WTC11 (cell line): ENCODE data around the gene ACTA2. TPM values are rescaled to one million over a fixed set of nuclear protein-coding genes. Genes with fewer than 3 reads are reported as not detected.
A peak's percentile ranks its signal among the peaks of the same experiment; 100 is the strongest.

Source experiments
- ATAC-seq: fragments of 200-7000 bp; cut with Tn5 transposase; 2 replicates; pipeline ENCODE4 v1.10.0; 2021; ENCODE audit warnings: mild to moderate bottlenecking, moderate library complexity
- CTCF ChIA-PET: fragments of 300-600 bp; sonication (Branson Sonifier 250); formaldehyde crosslinking; loops from one replicate; lab custom pipeline; 2021; ENCODE audit warnings: antibody characterized with exemption; lab: Charles Lee
- POLR2A ChIA-PET: fragments of 350-600 bp; sonication (Branson Sonifier 250); formaldehyde crosslinking; loops from one replicate; lab custom pipeline; 2021; ENCODE audit warnings: antibody characterized with exemption; lab: Charles Lee
- DNase-seq: peaks from one replicate; pipeline ENCODE4 v3.0.0; 2021; ENCODE audit warnings: low spot score
- H3K27ac Mint-ChIP-seq: 2 replicates; pipeline ENCODE4 v1.8.0; 2021; ENCODE audit warnings: mixed read lengths
- H3K27me3 Mint-ChIP-seq: 2 replicates; pipeline ENCODE4 v1.8.0; 2021; ENCODE audit warnings: low read depth, mild to moderate bottlenecking, moderate library complexity, mixed read lengths
- H3K36me3 Mint-ChIP-seq: 2 replicates; pipeline ENCODE4 v1.8.0; 2021; ENCODE audit warnings: mixed read lengths
- H3K4me1 Mint-ChIP-seq: 2 replicates; pipeline ENCODE4 v1.8.0; 2022; ENCODE audit warnings: mixed read lengths
- H3K4me3 Mint-ChIP-seq: 2 replicates; pipeline ENCODE4 v1.8.0; 2021; ENCODE audit warnings: mild to moderate bottlenecking, moderate library complexity, mixed read lengths
- H3K9me3 Mint-ChIP-seq: 2 replicates; pipeline ENCODE4 v1.8.0; 2021; ENCODE audit warnings: mixed read lengths
- ATF1 ChIP-seq: sonication (generic); formaldehyde crosslinking; IDR thresholded peaks from 2 replicates; pipeline ENCODE4 v1.8.1; 2023; ENCODE audit warnings: mild to moderate bottlenecking, moderate library complexity, missing genetic modification reagents
- ETV6 ChIP-seq: sonication (generic); formaldehyde crosslinking; IDR thresholded peaks from 2 replicates; pipeline ENCODE4 v1.8.1; 2022; ENCODE audit warnings: mild to moderate bottlenecking, missing genetic modification reagents
- FOXK1 ChIP-seq: sonication (generic); formaldehyde crosslinking; IDR thresholded peaks from 2 replicates; pipeline ENCODE4 v1.8.0; 2022; ENCODE audit warnings: mild to moderate bottlenecking, moderate library complexity, missing genetic modification reagents
- JAZF1 ChIP-seq: fragments of 250-450 bp; sonication (Bioruptor Pico); IDR thresholded peaks from 2 replicates; pipeline ENCODE4 v1.9.0; 2021; ENCODE audit warnings: moderate library complexity, mild to moderate bottlenecking, inconsistent platforms
- NFYB ChIP-seq: sonication (generic); formaldehyde crosslinking; conservative IDR thresholded peaks from 2 replicates; pipeline ENCODE4 v1.8.0; 2022; ENCODE audit warnings: low read depth, missing genetic modification reagents
- NR1H2 ChIP-seq: sonication (generic); formaldehyde crosslinking; IDR thresholded peaks from 2 replicates; pipeline ENCODE4 v1.9.0; 2021; ENCODE audit warnings: mild to moderate bottlenecking, moderate library complexity, missing genetic modification reagents
- PRRX2 ChIP-seq: fragments of 250-450 bp; sonication (Bioruptor Pico); IDR thresholded peaks from 2 replicates; pipeline ENCODE4 v1.8.0; 2021; ENCODE audit warnings: mild to moderate bottlenecking
- RELA ChIP-seq: sonication (generic); formaldehyde crosslinking; IDR thresholded peaks from 2 replicates; pipeline ENCODE4 v1.8.1; 2022; ENCODE audit warnings: missing genetic modification reagents, mild to moderate bottlenecking, borderline replicate concordance
- SMAD4 ChIP-seq: sonication (generic); formaldehyde crosslinking; IDR thresholded peaks from 2 replicates; pipeline ENCODE4 v1.8.0; 2022; ENCODE audit warnings: mild to moderate bottlenecking, missing genetic modification reagents
- TEAD1 ChIP-seq: sonication (generic); formaldehyde crosslinking; IDR thresholded peaks from 2 replicates; pipeline ENCODE4 v1.8.0; 2022; ENCODE audit warnings: mild to moderate bottlenecking, missing genetic modification reagents
- ZNF121 ChIP-seq: sonication (generic); formaldehyde crosslinking; IDR thresholded peaks from 2 replicates; pipeline ENCODE4 v1.8.0; 2023; ENCODE audit warnings: missing genetic modification reagents
- ZNF423 ChIP-seq: fragments of 250-450 bp; sonication (Bioruptor Pico); IDR thresholded peaks from 2 replicates; pipeline ENCODE4 v2.1.2; 2022; ENCODE audit warnings: mild to moderate bottlenecking, moderate library complexity
- ZNF671 ChIP-seq: fragments of 250-450 bp; sonication (Bioruptor Pico); IDR thresholded peaks from 2 replicates; pipeline ENCODE4 v1.8.0; 2021; ENCODE audit warnings: mild to moderate bottlenecking
- total RNA-seq: library from RNA; stranded (reverse); gene quantifications from 3 replicates; pipeline ENCODE4 v1.2.3, GENCODE V29; 2021
- TF ChIP-seq, protein P1 (sequence below): fragments of 250-450 bp; sonication (Bioruptor Pico); conservative IDR thresholded peaks from 2 replicates; pipeline ENCODE4 v1.9.0; 2021; ENCODE audit warnings: mild to moderate bottlenecking
- TF ChIP-seq, protein P2 (sequence below): sonication (generic); formaldehyde crosslinking; IDR thresholded peaks from 2 replicates; pipeline ENCODE4 v1.8.0; 2022; ENCODE audit warnings: mild to moderate bottlenecking, missing genetic modification reagents
- TF ChIP-seq, protein P3 (sequence below): sonication (generic); formaldehyde crosslinking; IDR thresholded peaks from 2 replicates; pipeline ENCODE4 v1.8.0; 2023; ENCODE audit warnings: missing genetic modification reagents
- TF ChIP-seq, protein P4 (sequence below): sonication (generic); formaldehyde crosslinking; IDR thresholded peaks from 2 replicates; pipeline ENCODE4 v1.8.1; 2022; ENCODE audit warnings: mild to moderate bottlenecking, moderate library complexity, missing genetic modification reagents
- TF ChIP-seq, protein P5 (sequence below): sonication (generic); formaldehyde crosslinking; IDR thresholded peaks from 2 replicates; pipeline ENCODE4 v1.8.0; 2022; ENCODE audit warnings: mild to moderate bottlenecking, missing genetic modification reagents
- TF ChIP-seq, protein P6 (sequence below): sonication (generic); formaldehyde crosslinking; IDR thresholded peaks from 2 replicates; pipeline ENCODE4 v1.8.1; 2023; ENCODE audit warnings: mild to moderate bottlenecking, missing genetic modification reagents, borderline replicate concordance
- TF ChIP-seq, protein P7 (sequence below): fragments of 250-450 bp; sonication (Bioruptor Pico); IDR thresholded peaks from 2 replicates; pipeline ENCODE4 v1.9.0; 2021; ENCODE audit warnings: moderate library complexity, mild to moderate bottlenecking, inconsistent platforms, borderline replicate concordance
- TF ChIP-seq, protein P8 (sequence below): sonication (generic); formaldehyde crosslinking; IDR thresholded peaks from 2 replicates; pipeline ENCODE4 v1.8.1; 2022; ENCODE audit warnings: mild to moderate bottlenecking, missing genetic modification reagents, moderate library complexity, borderline replicate concordance
- TF ChIP-seq, protein P9 (sequence below): sonication (generic); formaldehyde crosslinking; IDR thresholded peaks from 2 replicates; pipeline ENCODE4 v1.8.1; 2023; ENCODE audit warnings: mild to moderate bottlenecking, missing genetic modification reagents, moderate library complexity
- TF ChIP-seq, protein P10 (sequence below): sonication (generic); formaldehyde crosslinking; IDR thresholded peaks from 2 replicates; pipeline ENCODE4 v1.8.1; 2023; ENCODE audit warnings: mild to moderate bottlenecking, missing genetic modification reagents

ACTA2 gene
- total RNA-seq, 1 experiment from 2014 or later, result 4.4 TPM

DNA sequence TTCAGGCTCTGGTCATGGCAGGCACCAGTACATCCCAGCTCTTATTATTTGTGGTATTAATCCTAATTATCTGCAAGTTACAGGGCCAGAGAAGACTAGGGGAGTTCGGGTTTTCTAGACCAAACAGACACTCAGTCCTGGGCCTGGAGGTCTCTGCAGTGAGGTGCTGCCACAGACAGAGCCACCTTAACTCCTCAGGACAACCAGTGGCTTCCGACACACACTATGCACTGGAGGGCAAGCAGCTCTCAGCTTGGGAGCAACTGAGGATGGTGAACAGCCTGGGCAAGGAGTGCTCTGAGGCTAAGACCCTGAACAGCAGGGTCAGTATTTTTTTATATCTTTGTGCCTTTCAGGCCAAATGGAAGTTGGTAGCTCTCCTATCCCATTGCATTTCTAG, 19.0 kb downstream of the ACTA2 start (continued):
- no peak for TF ChIP-seq PRRX2 (CRISPR knock-in tag)
- TF ChIP-seq ETV6 (CRISPR knock-in tag), result no peak
- TF ChIP-seq, protein P1, sequence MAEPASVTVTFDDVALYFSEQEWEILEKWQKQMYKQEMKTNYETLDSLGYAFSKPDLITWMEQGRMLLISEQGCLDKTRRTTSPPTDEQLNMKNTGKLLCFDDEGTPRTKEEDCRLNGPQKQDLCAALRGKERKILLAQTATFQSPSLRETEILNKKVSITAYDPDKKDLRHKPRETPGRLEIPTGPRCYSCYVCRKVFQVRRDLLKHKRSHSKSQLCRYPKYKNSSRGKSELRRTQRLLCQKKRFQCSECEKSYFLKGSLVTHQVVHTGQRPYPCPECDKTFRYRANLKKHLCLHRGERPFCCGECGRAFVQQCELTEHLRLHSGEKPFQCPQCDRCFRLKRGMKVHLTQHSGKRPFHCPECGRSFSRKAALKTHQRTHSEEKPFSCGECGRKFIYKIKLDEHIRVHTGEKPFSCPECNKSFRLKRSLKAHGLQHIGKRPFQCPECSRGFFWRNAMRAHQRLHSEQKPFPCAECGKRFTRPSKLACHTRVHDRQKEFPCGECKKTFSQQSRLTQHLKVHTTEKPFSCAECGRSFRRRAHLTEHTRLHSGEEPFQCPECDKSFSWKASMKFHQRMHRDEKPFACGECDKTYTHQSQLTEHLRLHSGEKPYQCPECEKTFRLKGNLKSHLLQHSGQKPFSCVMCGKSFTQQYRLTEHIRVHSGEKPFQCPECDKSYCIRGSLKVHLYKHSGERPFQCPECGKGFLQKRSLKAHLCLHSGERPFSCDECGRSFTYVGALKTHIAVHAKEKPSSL (CRISPR knock-in tag), result no peak
- no peak for TF ChIP-seq ZNF423 (CRISPR knock-in tag)
- TF ChIP-seq, protein P2, sequence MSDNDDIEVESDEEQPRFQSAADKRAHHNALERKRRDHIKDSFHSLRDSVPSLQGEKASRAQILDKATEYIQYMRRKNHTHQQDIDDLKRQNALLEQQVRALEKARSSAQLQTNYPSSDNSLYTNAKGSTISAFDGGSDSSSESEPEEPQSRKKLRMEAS (CRISPR knock-in tag), result no peak
- TF ChIP-seq, protein P3, sequence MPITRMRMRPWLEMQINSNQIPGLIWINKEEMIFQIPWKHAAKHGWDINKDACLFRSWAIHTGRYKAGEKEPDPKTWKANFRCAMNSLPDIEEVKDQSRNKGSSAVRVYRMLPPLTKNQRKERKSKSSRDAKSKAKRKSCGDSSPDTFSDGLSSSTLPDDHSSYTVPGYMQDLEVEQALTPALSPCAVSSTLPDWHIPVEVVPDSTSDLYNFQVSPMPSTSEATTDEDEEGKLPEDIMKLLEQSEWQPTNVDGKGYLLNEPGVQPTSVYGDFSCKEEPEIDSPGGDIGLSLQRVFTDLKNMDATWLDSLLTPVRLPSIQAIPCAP (CRISPR knock-in tag), result no peak
- no peak for TF ChIP-seq SMAD4 (CRISPR knock-in tag)
- no peak for TF ChIP-seq ATF1
- TF ChIP-seq JAZF1 (CRISPR knock-in tag), result no peak
- TF ChIP-seq, protein P4, sequence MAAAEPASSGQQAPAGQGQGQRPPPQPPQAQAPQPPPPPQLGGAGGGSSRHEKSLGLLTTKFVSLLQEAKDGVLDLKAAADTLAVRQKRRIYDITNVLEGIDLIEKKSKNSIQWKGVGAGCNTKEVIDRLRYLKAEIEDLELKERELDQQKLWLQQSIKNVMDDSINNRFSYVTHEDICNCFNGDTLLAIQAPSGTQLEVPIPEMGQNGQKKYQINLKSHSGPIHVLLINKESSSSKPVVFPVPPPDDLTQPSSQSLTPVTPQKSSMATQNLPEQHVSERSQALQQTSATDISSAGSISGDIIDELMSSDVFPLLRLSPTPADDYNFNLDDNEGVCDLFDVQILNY (CRISPR knock-in tag), result no peak
- TF ChIP-seq, protein P5, sequence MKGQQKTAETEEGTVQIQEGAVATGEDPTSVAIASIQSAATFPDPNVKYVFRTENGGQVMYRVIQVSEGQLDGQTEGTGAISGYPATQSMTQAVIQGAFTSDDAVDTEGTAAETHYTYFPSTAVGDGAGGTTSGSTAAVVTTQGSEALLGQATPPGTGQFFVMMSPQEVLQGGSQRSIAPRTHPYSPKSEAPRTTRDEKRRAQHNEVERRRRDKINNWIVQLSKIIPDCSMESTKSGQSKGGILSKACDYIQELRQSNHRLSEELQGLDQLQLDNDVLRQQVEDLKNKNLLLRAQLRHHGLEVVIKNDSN (CRISPR knock-in tag), result no peak
- no peak for TF ChIP-seq ZNF121 (CRISPR knock-in tag)

DNA sequence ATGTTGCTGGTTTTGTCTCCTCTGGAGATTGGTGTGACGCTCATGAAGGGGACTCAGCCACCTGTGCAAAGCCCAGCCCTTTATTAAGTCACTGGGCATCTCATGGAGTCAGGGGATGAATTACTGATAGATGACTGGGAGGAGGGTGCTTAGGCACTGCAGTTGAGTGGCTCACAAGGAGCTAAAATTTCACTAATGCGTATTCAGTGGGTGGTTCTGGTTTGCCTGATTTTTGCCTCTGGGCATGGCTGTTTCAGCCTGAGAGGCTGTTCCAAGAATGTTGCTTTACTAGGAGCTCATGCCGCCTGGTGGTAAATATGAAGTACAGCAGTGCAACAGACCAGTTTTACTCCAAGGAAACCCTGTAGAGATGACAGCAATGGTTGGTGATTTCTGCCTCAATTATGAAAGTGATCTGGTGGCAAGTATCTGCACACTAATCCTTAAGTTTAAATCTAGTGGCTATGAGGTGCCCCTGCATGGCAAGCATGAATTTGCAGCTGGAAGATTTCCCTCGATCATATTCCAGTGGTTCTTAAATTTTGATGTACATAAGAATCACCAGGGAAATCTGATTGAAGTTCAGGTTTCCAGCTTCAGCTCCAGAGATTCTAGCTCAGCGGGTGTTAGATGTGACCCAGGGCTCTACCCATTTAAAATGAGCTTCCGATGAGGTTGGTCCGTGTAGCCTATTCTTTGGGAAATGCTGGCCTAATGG, 19.9 kb downstream of the ACTA2 start:
- DNase-seq, result peak; percentile 53
- peak; percentile 88 for ATAC-seq
- Mint-ChIP-seq H3K9me3 (no peaks in the 10 kb centered on the region), H3K27me3 (no peaks in the 10 kb centered on the region), H3K36me3 (no peaks in the 10 kb centered on the region), H3K4me1 (peaks cover 13% of the 10 kb centered on the region), H3K4me3 (no peak overlapping the region), H3K27ac (peak overlapping the region; percentile 79; the same call in 1 of the 2 replicates)
- POLR2A ChIA-PET, result interaction anchor here (1.0 kb wide), 1 partner anchor 58 kb away, joined by 3 read pairs; the partner anchor contains the start of gene FAS
- CTCF ChIA-PET, result interaction anchor here (0.6 to 3.4 kb wide), 42 partner anchors 11 to 302 kb away, joined by 3 to 84 read pairs (median 4); partner anchors contain the start of genes CH25H, FAS and STAMBPL1
- TF ChIP-seq TEAD1 (CRISPR knock-in tag) (peak; percentile 56; the same call in 1 of the 2 replicates), RELA (no peak), FOXK1 (CRISPR knock-in tag) (no peak), NFYB (no peak), NR1H2 (CRISPR knock-in tag) (no peak), ZNF671 (CRISPR knock-in tag) (no peak)
- TF ChIP-seq, protein P6, sequence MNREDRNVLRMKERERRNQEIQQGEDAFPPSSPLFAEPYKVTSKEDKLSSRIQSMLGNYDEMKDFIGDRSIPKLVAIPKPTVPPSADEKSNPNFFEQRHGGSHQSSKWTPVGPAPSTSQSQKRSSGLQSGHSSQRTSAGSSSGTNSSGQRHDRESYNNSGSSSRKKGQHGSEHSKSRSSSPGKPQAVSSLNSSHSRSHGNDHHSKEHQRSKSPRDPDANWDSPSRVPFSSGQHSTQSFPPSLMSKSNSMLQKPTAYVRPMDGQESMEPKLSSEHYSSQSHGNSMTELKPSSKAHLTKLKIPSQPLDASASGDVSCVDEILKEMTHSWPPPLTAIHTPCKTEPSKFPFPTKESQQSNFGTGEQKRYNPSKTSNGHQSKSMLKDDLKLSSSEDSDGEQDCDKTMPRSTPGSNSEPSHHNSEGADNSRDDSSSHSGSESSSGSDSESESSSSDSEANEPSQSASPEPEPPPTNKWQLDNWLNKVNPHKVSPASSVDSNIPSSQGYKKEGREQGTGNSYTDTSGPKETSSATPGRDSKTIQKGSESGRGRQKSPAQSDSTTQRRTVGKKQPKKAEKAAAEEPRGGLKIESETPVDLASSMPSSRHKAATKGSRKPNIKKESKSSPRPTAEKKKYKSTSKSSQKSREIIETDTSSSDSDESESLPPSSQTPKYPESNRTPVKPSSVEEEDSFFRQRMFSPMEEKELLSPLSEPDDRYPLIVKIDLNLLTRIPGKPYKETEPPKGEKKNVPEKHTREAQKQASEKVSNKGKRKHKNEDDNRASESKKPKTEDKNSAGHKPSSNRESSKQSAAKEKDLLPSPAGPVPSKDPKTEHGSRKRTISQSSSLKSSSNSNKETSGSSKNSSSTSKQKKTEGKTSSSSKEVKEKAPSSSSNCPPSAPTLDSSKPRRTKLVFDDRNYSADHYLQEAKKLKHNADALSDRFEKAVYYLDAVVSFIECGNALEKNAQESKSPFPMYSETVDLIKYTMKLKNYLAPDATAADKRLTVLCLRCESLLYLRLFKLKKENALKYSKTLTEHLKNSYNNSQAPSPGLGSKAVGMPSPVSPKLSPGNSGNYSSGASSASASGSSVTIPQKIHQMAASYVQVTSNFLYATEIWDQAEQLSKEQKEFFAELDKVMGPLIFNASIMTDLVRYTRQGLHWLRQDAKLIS, result no peak
- TF ChIP-seq, protein P7, sequence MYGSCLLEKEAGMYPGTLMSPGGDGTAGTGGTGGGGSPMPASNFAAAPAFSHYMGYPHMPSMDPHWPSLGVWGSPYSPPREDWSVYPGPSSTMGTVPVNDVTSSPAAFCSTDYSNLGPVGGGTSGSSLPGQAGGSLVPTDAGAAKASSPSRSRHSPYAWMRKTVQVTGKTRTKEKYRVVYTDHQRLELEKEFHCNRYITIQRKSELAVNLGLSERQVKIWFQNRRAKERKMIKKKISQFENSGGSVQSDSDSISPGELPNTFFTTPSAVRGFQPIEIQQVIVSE (CRISPR knock-in tag), result no peak
- TF ChIP-seq, protein P8, sequence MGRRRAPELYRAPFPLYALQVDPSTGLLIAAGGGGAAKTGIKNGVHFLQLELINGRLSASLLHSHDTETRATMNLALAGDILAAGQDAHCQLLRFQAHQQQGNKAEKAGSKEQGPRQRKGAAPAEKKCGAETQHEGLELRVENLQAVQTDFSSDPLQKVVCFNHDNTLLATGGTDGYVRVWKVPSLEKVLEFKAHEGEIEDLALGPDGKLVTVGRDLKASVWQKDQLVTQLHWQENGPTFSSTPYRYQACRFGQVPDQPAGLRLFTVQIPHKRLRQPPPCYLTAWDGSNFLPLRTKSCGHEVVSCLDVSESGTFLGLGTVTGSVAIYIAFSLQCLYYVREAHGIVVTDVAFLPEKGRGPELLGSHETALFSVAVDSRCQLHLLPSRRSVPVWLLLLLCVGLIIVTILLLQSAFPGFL (CRISPR knock-in tag), result no peak
- TF ChIP-seq, protein P9, sequence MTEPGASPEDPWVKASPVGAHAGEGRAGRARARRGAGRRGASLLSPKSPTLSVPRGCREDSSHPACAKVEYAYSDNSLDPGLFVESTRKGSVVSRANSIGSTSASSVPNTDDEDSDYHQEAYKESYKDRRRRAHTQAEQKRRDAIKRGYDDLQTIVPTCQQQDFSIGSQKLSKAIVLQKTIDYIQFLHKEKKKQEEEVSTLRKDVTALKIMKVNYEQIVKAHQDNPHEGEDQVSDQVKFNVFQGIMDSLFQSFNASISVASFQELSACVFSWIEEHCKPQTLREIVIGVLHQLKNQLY (CRISPR knock-in tag), result no peak
- TF ChIP-seq, protein P10, sequence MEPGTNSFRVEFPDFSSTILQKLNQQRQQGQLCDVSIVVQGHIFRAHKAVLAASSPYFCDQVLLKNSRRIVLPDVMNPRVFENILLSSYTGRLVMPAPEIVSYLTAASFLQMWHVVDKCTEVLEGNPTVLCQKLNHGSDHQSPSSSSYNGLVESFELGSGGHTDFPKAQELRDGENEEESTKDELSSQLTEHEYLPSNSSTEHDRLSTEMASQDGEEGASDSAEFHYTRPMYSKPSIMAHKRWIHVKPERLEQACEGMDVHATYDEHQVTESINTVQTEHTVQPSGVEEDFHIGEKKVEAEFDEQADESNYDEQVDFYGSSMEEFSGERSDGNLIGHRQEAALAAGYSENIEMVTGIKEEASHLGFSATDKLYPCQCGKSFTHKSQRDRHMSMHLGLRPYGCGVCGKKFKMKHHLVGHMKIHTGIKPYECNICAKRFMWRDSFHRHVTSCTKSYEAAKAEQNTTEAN (CRISPR knock-in tag), result no peak
